GM03348 (cell line): ENCODE data around the gene MRPL10.
A peak's percentile ranks its signal among the peaks of the same experiment; 100 is the strongest.

Experiments
- DNase-seq: peaks from one replicate; pipeline ENCODE4 v3.0.0; 2012; ENCODE audit warnings: low spot score

The MRPL10 gene

DNA sequence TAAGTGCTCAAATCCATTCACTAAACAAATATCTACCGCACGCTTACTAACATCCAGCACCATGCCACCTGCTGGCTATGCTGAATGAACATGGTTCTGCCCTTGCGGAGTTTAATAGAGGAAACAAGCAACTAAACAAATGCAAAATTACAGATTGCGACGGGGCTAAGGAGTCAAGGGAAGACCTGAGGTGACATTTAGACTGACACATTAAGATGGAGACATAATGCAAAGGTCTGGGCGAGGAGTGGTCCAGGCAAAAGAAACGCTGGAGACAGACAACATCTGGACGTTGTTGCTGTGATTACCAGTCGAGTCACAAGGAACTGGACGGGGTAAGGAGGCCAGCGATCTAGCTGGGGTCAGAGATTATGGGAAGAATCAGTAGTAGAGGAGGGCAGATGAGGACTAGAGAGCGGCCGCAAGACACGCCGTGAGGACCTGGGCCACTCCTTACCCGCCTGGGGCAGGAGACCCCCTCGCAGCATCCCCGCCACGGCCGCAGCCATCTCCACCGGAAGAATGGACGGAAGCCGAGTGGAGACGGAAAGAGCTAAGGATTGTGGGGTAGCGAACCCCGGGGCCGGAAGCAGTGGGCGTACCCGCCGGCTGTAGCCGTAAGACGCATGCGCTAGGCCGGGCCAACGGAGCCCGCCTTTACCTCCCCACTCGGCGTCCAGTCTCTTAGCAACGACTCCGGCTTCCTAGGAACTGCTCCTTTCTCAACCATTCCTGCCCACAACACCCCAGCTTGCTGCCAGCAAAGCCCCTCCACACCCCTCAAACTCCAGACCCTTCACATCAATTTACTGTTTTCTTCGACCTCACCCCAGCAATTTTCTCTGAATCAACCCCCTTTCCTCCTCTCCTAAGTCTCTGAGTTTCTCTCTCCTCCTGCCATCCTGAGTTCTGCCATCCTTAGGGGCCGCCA, at the start of gene MRPL10, which contains the start of gene LRRC46:
MRPL10 (minus strand) TSS at position 539 of the 931 bp plus-strand sequence; CDS start at position 509, 30 bp downstream.
LRRC46 (plus strand) TSS at position 668 of the 931 bp plus-strand sequence. CDS start 320 bp downstream, outside the sequence.
- DNase-seq: peak; percentile 100

DNA sequence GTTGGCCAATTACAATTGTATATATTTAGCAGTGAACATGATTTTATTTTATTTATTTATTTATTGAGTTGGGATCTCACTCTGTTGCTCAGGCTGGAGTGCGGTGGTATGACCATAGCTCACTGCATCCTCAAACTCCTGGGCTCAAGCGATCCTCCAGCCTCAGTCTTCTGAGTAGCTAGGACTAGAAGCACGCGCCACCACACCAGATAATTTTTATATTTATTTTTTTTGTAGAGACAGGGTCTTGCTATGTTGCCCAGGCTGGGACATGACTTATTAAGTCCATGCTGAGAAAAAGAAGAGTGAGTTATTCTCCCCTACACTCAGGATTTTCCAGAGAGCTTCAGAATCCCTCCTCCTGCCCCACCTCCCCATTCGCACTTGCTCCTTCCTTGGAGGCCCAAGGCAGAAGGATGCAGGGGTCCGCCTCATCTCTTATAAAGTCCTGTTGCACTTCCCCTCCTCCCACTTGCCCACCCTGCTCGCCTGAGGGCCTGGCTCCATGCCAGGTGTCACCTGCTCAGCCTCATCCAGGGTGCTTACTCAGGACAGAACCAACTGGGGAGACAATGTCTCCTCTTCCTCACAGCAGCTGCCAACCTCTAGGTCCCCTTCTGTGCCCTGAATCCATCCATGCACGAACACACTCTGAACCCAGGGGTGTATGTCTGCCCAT, 48.6 kb upstream of the MRPL10 start:
- no peak for DNase-seq

DNA sequence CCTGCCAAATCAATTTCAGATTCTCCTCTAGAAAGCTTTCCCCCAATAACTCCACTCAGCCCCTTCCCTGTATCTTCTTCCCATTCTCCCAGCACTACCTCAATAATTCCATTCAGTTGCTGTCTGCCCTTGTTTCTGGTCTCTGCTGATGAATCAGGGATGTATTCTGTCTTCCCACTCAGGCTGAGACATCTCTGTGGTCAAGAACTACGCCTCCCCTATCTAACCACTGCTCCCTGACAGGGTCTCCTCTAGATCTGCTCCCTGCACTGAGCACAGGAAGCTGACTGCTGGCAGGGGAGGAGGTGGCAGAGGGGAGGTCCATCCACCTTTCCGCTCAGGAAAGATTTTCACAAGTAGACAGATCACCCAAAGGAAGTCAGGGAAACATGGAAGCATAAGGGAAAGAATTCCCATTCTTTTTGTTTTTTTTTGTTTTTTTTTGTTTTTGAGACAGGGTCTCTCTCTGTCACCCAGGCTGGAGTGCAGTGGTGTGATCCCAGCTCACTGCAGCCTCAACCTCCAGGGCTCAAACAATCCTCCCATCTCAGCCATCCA, 47.8 kb upstream of the MRPL10 start:
- peak; percentile 65 for DNase-seq

DNA sequence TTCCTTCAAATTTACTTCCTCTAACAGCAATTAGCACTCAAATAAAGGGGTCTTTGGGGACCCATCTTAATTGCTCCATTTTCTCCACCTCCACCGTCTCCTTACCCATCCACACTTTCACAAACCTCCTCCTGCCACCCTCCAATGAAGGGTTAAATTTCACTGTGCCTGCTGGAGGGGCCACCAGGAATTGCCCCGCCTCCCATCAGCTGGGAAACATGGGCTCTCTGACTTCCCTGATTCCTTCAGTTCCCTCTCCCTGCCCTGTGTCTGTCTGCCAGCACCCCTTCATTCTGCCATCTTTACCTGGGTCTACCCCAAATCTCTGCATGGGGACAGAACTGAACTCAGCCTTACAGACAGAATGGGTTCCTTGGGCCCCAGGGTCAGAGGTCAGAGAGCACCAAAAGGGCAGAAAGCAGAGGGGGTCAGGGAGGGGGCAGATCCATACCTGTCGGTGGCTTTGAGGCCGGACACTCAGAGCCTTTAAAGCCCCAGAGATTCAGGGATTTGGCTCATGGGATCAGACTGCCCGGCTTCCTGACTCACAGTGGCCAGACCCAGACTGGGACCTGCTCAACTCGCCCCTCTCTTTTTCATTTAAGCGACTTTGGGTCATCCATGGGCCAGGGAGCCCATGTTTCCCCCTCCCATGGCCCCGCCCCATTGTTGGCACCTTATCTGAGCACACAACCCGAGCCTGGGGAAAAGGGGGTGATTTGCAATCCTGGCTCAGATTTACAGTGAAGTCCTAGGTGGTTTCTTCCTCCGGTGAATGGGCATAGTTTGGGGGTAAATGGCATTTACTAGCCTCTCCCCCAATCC, 47.1 kb upstream of the MRPL10 start:
- peak; percentile 37 for DNase-seq

DNA sequence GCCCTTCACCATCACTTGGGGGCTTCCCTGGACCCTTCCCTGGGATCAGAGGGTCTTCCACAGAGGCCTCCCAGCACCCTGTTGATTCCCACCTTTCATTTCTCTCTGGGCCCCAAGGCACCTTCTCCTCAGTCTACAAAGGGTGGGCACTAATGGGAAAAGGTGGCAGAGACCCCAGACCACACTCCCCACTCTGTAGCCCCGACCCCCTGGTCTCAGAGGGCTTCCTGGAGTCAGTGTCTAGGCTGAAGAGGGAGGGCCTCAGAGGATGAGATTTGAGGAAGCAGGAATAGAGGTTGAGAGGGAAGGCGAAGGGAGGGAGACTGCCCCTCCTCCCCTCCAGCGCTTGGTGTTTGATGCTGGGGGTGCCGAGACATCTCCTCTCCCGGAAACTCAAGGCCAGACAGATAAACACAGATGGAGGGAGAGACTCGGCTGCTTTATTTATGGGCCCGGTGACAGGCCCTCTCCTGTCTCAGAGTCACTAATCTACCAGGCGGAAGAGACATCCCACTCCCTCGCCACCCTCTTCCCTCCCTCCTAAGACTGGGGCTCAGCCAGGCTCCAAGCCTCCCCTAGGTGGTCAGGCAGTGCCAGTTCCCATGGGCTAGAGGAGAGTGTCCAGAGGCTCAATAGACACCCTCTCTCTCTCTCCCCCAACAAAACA, 46.2 kb upstream of the MRPL10 start:
- DNase-seq: no peak

DNA sequence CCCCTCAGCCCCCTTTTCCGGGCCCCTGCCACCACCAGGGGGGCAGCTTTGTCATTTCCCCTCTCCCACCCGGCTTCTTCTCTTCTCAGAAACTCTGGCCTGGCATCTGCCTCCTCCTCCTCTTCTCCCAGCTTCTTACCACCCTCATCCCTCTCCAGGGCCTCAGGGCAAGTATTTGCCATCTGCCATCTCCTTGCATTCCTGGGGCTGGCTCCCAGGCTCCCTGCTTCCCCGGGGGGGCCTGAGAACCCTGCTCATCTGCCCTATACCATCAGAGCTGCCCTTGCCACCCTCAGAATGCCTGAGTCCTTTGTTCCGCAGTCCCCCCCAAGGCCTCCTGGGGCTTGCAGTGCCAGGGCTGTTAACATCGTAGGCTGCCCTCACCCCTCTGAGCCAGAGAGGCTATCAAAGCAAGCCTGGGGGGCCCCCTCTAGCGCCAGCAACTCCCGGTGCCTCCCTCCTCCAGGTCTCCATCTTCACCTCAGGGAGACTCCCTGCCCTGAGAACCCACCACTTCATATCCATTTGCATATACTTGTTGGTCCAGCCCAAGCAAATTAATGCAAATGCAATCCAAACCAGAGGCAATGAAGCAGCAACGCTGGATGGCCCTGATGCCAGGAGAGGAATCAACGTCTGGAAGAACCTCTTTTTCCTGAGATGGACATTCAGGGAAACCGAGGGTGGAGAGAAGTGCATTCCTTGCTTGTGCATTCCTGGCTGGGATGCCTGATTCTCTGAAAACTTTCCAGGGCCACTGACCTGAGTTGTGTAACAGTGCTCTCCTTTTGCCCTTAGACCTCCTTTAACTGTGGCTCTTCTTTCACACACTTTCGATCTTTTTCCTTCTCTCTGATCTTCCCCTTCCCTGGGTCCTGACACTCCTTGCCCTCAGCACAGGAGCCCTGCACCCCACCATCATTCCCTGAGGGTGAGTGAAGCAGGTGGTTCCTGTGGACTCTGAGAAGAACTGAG, 44.0 kb upstream of the MRPL10 start:
- DNase-seq: no peak

DNA sequence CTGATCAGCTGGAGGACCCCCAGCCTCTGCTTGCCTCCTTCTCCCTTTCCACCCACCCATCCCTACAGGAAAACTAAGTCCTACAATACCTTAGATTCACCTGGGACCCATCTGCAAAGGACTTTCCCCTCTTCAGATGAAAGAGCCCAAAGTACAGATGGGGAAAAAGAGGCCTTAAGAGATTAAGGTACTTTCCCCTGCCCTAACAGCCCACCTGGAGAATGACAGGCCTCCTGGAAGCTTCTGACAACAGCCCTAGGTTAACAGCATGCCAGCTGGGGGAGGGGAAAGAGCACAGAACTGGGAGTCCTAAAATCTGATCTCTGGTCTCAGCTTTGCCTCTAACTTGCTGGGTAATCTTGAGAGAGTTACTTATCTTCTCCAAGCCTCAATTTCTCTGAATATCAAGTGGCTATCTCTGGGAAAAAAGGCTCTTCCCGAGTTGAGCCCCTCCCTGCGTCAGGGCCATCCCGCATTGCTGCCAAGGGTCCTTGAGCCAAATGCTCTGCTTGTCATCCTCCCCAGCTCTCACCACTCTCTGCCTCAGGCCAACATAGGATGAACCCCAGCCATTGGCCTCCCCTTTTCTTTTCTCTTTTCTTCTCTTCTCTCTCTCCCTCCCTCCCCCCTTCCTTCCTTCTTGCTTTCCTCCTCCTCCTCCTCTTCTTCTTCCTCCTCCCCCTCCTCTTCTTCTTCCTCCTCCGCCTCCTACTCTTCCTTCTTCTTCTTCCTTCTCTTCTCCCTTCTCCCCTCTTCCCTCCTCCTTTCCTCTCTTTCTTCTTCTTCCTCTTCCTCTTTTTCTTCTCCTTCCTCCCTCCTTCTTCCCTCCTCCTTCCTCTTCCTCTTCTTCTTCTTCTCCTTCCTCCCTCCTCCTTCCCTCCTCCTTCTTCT, 42.1 kb upstream of the MRPL10 start:
- DNase-seq: no peak

DNA sequence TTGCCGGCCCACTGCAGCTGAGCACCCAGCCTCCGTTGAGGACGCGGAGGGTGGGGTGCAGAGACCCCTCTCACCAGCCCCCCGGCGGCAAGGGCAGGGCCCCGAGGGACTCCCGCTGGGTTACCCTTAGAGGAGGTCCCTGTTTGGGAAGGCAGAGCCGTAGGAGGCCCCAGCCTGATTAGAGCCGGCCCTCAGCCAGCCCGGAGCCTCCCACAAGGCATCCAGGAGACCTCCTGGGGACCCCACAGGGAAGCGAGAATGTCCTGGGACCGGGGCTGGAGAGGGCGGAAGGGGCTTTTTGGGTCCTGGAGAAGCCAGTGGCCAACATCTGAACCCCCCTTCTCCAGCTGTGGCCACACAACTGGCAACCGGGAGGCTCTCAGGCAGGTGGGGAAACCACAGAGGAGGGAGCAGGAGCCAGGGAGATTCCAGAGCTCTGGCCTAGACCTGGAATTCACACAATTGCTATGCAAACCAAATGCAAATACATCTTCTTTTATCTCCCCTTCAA, 41.4 kb upstream of the MRPL10 start:
- DNase-seq: peak; percentile 25

DNA sequence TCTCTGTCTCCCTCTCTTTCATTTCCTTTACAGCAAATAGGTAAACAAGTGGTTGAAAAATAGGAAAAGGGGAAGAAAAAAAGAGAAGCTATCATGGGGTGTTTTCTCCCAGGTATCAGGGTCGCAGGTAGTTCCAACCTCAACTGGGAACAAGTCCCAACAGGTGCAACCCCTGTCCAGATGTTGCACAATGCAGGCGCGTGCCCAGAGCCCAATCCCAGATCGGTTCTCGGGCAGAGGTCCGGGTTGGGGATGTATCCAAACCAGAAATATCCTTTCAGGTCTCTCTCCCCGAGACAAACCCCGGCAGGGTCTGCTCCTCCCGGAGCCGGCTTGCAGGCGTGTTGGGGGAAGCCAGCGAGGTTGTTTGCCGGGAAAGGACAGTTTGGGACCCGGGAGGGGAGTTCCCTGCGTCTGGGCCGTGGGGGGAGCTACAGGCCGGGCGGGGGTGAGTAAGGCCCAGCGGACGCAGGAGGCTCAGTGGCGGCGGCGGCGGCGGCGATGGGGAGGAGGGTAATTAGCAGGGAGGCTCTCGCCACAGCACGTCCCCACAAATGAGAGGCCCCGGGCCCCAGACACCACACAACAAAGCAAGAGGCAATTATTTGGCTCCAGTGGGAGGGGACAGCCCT, 40.8 kb upstream of the MRPL10 start:
- peak; percentile 52 for DNase-seq

DNA sequence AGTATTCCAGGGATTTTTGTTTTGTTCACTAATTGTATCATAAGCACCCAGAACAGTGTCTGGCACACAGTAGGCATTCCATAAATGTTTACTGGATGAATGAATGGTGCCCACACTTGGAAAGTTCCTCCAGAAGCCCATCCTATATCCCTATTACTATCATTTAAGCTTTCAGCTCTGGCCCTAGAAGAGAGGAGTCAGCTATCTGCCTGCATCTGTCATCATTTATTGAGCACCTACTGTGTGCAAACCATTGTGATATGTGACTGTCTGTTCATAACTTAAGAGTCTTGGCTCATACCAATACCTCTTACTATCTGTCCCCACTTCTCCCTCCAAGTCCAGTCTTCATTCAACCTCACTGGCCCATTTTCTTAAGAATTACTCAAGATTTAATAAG, 39.7 kb upstream of the MRPL10 start:
- DNase-seq: no peak

DNA sequence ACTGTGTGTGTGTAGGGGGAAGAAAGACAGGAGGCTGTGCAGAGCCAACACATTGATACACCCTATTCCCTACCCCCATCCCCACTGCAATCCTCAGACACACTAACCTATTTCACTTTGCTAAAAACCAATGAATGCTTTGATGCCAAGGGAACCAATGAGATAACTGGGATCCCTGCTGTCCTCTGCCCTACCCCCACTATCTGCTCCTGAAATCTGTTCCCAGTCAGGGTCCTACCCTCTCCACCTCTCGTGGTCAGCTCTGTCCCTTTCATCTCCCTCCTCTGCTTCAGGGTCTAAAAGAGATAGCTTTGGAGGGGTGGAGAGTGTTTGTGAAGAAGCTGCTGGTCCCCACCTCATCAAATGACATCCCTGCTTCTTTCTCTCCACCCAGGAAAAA, 38.7 kb upstream of the MRPL10 start:
- DNase-seq: no peak

DNA sequence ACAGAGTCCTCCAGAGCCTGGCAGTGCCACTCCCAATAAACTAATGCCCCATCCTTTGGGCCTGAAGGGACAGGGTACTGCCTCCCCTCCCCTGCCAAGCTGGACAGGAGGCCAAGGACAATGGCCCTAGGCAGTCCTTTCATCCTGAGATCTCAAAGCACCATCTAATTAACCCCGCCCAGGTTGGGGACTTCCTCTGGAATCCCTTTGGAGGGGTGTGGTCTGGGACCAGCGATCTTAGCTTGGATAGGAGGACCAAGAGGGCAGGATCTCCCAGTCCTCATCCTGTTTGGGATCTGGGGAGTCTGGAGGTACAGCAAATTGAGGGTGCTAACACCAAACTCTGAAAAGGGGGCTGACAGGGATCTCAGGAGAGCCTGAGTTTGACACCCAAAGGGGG, 37.8 kb upstream of the MRPL10 start:
- DNase-seq: no peak

DNA sequence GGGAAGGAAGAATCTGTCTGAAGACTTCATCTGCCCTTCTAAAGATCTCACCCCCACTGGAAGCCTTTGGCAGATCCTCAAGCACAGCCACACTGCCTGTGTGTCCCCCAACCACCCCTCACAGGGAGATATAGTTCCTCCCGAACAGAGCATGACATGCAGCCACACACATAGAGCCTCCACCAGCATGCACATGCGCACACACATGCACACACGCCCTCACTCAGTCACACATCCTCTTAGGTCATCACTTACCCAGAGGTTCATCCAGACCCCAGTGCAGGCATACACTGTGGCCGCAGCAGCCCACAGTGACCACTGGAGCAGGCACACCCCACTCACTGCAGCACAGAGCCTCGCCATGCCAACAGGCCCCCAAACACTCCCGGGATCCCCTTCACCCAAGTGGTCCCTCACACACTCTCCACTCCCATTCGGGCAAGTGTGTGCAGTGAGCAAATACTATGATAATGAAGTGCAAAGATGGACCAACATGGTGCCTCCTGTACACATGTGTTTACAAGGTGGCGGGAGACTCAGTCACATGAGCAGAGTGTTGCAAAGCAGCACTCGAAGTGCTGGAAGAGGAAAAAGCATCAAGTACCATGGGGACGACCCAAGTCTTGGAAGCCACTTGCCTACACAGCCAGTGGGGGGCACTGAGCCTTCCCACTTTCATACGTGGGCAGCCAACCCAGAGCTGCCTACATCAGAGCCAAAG, 36.6 kb upstream of the MRPL10 start:
- DNase-seq: no peak

DNA sequence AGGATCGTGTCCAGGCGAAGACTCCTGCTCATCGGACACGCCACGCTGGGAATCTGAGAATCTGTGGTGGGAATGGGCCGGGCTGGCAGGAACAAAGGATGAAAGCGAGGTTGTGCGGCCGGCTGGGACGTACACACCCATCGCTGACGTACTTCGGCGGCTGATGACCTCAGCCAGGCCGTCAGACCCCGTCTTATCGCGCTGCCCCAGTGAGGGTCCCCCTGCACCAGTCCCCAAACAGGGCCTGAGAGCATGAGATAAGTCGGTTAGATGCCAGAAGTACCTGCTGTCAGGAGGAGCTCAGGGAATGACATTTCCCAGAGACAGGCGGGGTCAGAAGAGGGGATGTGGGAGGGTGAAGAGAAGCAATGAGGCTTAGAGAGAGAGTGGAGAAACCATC, 35.6 kb upstream of the MRPL10 start:
- no peak for DNase-seq

DNA sequence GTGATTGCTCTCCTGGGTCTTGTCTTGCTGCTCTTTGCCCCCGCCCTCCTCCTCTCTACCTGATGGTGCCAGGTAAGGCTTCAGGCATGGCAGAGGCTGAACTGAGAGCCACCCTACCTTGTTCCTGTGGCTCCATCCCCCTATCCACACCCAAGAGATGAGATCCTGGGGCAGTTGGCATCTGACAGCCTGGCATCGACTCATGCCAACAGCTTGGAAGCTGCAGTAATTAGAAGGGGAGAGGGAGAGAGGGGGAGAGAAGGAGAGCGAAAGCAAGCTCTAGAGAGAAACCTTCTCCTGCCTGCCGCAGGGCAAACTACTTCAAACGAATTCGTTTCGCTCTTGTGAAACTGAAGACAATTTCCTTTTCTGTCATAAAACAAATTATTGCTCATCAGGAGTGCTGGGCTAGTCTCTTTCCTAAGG, 33.5 kb upstream of the MRPL10 start:
- DNase-seq: peak; percentile 22

DNA sequence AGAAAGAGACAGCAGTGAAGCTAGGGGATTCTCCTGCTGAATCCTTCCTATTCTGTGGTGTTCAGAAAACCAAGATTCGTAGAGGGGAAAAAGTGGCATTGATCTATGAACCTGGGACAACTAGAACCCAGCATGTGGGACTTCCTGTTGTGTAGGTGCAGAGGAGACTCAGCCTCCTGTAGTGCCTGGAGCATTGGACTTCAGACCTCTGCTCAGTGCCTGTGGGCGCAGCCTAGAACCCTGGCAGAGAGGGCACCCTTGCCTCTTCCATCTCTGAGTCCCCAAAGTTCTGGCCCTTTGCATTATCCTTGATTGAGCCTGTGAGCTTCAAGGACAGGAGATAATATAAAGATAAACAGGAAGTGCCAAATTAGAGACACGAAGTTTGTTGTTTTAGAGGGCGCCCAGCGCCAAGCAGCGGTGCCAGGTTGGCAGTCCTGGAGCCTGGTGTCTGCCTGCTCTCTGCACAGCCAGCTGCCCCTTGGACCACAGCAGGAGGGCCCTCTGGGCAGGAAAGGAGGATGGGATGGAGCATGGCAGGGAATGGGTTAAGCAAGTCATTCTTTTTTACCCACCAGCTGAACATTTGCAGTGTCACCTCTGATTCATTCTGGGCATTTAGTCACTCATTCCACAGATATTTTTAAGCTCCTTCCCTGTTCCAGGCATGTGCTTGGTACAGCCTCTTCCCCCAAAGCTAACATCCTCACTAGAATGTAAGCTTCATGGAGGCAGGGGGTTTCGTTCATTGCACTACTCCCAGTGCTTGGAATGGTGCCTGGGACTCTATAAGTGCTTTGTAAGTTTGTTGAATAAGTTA, 31.5 kb upstream of the MRPL10 start:
- peak; percentile 84 for DNase-seq

DNA sequence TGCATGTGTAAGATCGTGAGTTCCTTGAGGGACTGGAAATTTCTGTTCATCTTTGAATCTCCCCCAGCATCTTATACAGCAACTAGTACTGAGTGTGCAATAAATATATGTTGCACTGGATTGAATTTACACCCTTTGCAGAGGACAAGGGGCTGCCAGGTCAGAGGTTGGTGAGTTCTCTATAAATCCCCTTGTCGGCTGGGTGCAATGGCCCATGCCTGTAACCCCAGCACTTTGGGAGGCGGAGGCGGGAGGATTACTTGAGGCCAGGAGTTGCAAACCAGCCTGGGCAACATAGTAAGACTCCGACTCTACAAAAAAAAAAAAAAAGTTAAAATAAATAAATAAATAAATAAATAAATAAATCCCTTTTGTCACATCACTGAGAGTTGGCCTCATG, 29.0 kb upstream of the MRPL10 start:
- no peak for DNase-seq
